Type B pancreatic cell (in vitro differentiated cells): ENCODE results near the gene TMOD2. TPM values are rescaled to one million over a fixed set of nuclear protein-coding genes. Genes with fewer than 3 reads are reported as not detected.

Experiments used
- DNase-seq: peaks from one replicate; pipeline ENCODE4 v3.0.0; 2021; ENCODE audit warnings: mixed read lengths; ENCODE audit not compliant: unreplicated experiment; ENCODE audit errors: extremely low spot score
- H3K27ac Mint-ChIP-seq: 2 replicates; pipeline ENCODE4 v1.8.0; 2021; ENCODE audit warnings: mild to moderate bottlenecking, mixed read lengths
- H3K27me3 Mint-ChIP-seq: 2 replicates; pipeline ENCODE4 v1.8.0; 2021; ENCODE audit warnings: mixed read lengths
- H3K36me3 Mint-ChIP-seq: 2 replicates; pipeline ENCODE4 v1.8.0; 2021; ENCODE audit warnings: mixed read lengths
- H3K4me1 Mint-ChIP-seq: one replicate; pipeline ENCODE4 v1.8.0; 2021; ENCODE audit warnings: mixed read lengths; ENCODE audit not compliant: unreplicated experiment
- H3K4me3 Mint-ChIP-seq: 2 replicates; pipeline ENCODE4 v1.8.0; 2021; ENCODE audit warnings: mild to moderate bottlenecking, mixed read lengths
- H3K9me3 Mint-ChIP-seq: 2 replicates; pipeline ENCODE4 v1.8.0; 2021; ENCODE audit warnings: mixed read lengths
- CTCF ChIP-seq: fragments of 200-600 bp; sonication (generic); conservative IDR thresholded peaks from 2 replicates; pipeline ENCODE4 v1.5.0; 2021; ENCODE audit warnings: antibody characterized with exemption, mild to moderate bottlenecking
- total RNA-seq: library from RNA; stranded (reverse); gene quantifications from 2 replicates; pipeline ENCODE4 v1.2.1, GENCODE V29; 2021; ENCODE audit warnings: low replicate concordance

The TMOD2 gene
- total RNA-seq, 1 donor from 2014 or later = 8.3 TPM

- DNase-seq = no peak
- H3K27me3 Mint-ChIP-seq = peaks cover 3% of the 10 kb centered on the region
- no peaks in the 10 kb centered on the region for H3K9me3 Mint-ChIP-seq
- H3K36me3 Mint-ChIP-seq = no peaks in the 10 kb centered on the region
- no peaks in the 10 kb centered on the region for H3K4me1 Mint-ChIP-seq
- no peak overlapping the region for H3K4me3 Mint-ChIP-seq
- TF ChIP-seq CTCF = no peak
- H3K27ac Mint-ChIP-seq = no peak overlapping the region
Observed at GRCh38 chr15:51720201-51720995, 31.0 kb upstream of the TMOD2 start.

- H3K36me3 Mint-ChIP-seq = no peaks in the 10 kb centered on the region
- H3K9me3 Mint-ChIP-seq = no peaks in the 10 kb centered on the region
- peaks cover 6% of the 10 kb centered on the region for H3K27me3 Mint-ChIP-seq
- H3K4me3 Mint-ChIP-seq = no peak overlapping the region
- DNase-seq = no peak
- H3K4me1 Mint-ChIP-seq = peaks cover 3% of the 10 kb centered on the region
- H3K27ac Mint-ChIP-seq = no peak overlapping the region
- TF ChIP-seq CTCF = no peak
Observed at GRCh38 chr15:51721199-51721960, 30.0 kb upstream of the TMOD2 start.

- Mint-ChIP-seq H3K27ac (no peak overlapping the region), H3K27me3 (peaks cover 4% of the 10 kb centered on the region), H3K36me3 (no peaks in the 10 kb centered on the region), H3K4me1 (peaks cover 9% of the 10 kb centered on the region), H3K4me3 (no peak overlapping the region), H3K9me3 (no peaks in the 10 kb centered on the region)
- TF ChIP-seq CTCF = no peak
- DNase-seq = no peak
Observed at GRCh38 chr15:51724199-51724598, 27.2 kb upstream of the TMOD2 start.

GRCh38 chr15:51724673-51725072 is 26.7 kb upstream of the TMOD2 start:
- TF ChIP-seq CTCF = no peak
- DNase-seq = no peak
- H3K27me3 Mint-ChIP-seq = peaks cover 4% of the 10 kb centered on the region
- H3K27ac Mint-ChIP-seq = peak overlapping the region; percentile 55
- H3K4me3 Mint-ChIP-seq = no peak overlapping the region
- H3K36me3 Mint-ChIP-seq = no peaks in the 10 kb centered on the region
- H3K9me3 Mint-ChIP-seq = no peaks in the 10 kb centered on the region
- H3K4me1 Mint-ChIP-seq = peaks cover 9% of the 10 kb centered on the region

- H3K27ac Mint-ChIP-seq = peak overlapping the region; percentile 73
- TF ChIP-seq CTCF = no peak
- no peak for DNase-seq
- peaks cover 9% of the 10 kb centered on the region for H3K4me1 Mint-ChIP-seq
- H3K9me3 Mint-ChIP-seq = no peaks in the 10 kb centered on the region
- H3K27me3 Mint-ChIP-seq = peaks cover 4% of the 10 kb centered on the region
- peak overlapping the region; percentile 40 for H3K4me3 Mint-ChIP-seq
- H3K36me3 Mint-ChIP-seq = no peaks in the 10 kb centered on the region
Observed at GRCh38 chr15:51726302-51727073, 24.9 kb upstream of the TMOD2 start.
